Measurements from ENCODE around the gene SSNA1.

The SSNA1 gene

DNA sequence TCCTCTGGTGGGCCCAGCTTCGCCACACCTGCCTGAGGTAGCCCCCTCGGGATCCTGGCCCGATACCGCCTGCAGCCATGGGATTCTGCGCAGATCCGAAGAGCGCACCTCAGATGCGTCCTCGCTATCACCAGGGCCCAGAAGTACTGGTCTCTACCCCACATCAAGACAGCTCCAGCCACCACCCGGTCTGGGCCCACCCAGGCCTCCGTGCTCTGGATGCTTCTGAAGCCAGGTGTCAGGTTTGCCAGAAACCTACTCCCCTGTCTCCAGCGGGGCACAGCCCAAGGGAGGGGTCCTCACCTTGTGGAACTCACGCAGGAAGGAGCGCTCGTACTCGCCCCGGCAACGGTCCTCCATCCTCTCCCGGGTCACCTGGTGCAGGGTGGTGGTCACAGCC lies 2.6 kb upstream of the SSNA1 start:
- DNase-seq: no peak

DNA sequence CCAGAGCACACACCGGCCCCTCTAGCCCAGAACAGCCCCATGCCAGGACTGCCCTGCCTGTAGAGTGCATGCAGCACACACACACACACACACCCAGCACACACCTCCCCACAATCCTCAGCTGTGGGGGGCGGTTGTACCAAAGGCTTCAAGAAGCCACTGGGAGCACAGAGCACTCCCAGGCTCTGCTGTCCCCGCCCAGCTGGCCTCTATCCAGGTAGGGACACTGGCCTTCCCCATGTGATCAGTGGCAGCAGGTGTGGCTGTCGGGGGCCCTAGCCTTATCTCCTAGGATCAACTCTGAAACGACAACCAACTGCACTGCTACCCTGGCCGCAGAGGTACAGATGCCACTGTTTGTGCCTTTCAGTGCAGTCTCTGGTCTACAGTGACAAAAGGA lies 2.1 kb upstream of the SSNA1 start:
- DNase-seq: no peak

DNA sequence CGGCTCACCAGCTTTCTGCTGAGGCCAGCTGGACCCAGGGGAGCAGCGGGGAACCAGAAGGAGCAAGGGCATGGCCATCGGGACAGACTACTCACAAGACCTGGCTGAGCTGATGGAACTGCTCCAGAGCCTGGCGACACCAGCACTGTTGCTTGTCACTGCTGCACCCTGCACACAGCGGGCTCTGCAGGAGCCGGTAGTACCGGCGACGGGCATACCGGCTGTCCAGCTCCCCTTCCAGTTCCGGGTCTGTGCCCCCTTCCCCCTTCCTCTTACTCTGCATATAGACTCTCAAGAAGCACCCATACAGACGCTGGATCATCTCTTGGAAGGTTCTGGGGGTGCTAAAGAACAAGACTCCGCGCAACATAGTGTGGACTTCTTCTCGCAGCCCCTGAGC lies 1.1 kb upstream of the SSNA1 start:
- DNase-seq: no peak

DNA sequence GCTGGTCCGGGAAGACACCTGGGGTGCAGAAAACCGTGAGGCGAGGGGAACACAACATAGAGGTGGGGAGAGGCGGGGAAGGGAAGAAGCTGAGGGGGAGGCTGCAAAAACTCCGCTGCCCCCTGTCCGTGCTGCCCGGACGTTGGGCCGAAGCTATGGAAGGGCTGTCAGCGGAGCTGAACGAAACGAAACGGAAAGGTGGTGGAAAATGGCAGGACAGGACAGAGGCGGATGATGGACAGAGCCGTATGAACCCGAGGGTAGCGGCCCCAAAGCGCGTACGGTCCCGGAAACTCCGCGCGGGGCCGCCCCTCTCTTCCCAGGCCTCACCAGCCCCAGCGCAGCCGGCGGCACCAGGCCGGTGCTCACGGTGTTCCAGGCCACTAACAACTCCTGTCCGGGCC lies 388 bp upstream of the SSNA1 start:
- no peak for DNase-seq

DNA sequence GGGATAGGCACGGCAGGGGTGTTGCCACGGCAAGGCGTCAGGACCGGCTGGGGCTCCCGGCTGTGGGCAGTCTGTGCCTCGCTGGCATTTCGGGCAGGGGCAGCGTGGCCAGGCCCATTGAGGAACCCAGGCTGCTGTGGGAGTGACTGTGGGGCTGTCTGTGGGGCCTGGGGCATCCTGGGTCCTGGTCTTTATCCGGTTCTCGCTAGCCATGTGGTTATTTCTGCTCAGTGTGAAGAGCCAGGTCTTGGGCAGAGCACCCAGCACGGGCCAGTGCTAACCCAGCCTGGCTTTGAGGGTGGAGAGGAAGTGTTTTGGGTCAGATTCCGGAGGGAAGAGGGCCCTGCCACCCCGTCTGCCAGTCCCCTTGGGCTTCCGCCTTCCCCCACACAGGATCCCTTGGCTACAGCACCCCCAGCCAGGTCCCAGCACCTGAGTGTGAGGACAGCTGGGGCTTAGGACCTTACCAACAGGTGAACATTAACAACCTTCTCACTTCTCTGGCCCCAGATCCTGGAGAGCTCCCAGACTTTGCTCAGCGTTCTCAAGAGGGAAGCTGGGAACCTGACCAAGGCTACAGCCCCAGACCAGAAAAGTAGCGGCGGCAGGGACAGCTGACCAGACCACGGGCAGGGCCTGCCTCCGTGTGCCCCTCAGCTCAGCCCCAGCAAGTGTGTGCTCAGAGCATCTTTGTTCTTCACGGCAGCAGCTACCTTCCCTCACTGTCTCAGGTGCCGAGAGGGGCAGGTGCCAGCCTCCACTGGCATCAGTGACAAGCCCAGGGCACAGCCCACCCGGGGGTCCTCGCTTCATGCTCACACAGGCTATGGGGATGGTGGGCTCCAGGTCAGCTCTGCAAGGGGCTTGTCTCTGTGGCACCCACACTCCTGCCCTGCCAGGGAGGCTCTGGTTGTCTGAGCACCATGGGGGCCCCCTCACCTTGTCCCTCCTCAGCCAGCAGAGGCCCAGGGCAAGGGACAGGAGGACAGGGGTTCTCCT lies 1.1 kb downstream of the SSNA1 start:
- no peak for DNase-seq

DNA sequence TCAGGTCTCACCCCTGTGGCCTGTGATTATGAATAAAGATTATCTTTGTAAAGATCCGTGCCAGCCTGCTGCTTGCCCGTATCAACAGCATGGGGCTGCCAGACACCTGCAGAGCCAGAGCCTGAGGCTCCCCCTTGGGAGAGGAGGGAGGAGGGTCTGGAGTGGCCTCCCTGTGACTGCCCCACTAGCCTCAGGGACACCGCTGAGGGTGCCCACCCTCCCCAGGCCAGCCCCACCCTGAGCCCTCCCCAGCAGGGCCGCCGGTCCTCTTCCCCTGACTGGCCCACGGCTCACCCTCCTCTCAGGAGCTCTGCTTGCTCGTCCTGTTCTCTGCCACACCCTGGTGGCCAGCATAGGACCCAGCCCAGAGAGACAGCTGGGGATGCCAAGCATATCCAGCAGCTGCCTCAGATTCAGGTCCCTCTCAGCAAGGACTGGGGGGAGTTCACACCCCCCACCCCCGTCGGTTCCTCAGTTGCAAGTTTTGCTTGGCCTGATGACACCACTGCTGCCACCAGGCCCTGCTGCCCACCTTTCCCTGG lies 1.9 kb downstream of the SSNA1 start:
- DNase-seq: no peak

DNA sequence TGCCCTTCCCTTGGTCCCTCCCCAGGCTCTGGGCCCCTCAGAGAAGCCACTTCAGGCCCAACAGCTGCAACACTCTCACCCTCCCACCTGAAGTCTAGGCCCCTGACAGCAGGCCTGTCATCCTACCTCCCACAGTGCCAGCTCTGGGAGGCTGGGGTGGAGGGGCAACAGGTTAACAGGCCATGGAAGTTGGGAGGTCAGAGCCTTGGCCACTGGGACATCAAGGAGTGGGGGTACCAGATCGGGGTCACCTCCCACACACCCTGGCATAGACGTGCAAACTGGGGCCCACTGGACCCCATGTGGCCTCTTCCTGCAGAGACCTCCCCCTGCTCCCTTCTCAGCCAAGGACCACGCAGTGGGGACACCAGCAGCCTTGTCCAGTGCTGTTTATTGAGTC lies 2.8 kb downstream of the SSNA1 start:
- DNase-seq: no peak

DNA sequence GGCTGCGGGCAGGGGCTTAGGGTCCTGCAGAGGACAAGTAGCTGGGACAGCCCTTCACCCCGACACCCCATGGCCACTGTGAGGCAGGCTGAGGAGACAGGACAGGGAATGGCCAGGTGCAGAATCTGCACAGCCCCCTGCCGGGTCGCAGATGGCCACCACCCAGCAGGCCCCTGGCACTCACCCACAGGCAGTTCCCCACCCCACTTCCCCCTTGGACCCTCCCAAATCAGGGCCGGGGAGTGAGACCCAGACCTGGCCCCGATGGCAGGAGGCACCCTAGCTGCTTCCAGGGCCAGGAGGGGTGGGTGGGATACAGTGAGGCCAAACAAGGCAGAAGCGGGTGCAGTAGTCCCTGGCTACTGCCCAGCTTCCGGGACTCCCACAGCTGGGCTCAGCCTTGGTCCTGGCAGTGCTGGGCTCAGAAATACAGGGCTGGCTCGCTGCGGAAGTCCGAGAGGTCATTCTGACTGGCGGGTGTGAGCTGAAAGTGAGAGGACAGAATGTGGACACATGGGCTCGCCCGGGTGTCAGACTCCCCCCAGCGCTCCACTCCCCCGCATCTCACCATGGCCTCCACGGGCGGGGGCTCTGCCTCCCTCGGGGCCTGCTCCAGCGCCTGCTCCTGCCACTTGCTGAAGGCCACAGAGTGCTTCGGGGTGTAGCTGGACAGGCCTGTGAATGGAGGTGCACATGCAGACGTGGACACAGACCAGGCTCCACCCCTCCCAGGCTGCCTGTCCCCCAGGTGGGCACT lies 3.4 kb downstream of the SSNA1 start:
- no peak for DNase-seq

DNA sequence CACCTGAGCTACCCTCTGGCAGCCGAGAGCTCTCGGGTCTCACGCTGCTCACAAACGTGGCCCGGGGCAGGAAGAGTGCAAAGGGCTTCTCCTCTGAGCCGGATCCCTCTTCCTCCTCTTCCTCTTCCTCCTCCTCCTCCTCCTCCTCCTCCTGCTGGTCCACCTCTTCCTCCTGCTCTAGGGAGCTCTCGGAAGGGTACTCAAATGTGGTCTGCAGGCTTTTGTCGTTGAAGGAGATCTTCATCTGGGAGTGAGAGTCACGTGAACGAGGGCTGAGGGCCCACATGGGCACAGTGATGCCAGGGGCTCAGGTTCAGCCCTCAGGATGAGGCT lies 3.9 kb downstream of the SSNA1 start:
- DNase-seq: no peak

DNA sequence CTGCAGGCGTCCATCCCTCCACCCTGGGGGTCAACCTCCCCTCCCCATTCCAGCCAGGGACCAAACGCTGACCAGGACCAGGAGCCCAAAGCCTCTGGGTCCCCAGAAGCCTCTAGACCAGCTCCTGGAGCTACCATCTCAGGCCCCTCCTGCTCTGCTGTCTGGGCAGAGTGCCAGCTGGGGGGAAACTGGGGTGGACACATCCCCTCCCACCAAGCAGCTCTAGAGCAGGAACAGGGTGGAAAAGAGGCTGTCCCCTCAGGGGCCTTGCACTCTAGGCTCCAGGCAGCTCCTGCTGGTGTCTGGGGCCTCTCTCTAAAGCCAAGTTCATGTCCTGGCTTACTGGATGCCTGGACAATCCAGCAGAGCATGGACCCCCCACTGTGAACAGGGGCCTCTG lies 4.4 kb downstream of the SSNA1 start:
- DNase-seq: no peak

DNA sequence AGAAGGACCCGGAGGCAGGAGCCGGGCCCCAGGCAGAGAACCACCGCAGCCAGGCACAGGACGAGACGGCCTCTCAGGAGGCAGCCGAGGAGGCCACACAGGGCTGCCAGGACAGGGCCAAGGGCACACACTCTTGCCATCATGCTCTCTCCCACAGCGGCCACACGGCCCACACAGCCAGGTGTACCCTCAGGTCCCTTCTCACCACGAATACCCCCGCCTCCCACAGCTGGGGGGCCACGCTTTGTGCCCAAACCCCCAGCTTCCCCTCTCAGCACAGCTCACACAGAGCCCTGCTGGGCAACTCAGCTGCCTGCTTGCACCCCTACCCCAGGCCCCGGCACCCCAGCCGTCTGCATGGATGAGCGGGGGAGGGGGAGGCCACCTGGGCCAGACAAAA lies 5.3 kb downstream of the SSNA1 start:
- DNase-seq: no peak

DNA sequence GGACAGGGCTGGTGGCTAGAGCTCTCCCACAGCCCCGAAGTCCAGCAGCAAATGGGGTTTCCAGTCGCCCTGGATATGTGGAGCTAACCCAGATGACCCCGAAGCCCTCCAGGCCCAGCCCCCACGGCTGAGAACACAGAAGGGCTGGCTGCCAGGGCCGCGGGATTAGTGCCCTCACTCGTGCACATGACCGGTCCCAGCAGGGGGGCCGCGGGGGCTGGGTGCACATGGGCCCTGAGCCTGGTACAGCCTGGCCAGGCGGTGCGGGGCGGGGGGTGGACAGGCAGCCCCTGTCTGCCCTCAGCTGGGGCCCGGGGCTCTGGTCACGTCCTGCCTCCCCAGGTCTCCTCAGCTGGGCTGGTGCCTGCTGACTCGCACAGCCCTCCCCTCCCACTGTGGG lies 5.9 kb downstream of the SSNA1 start:
- DNase-seq: no peak

DNA sequence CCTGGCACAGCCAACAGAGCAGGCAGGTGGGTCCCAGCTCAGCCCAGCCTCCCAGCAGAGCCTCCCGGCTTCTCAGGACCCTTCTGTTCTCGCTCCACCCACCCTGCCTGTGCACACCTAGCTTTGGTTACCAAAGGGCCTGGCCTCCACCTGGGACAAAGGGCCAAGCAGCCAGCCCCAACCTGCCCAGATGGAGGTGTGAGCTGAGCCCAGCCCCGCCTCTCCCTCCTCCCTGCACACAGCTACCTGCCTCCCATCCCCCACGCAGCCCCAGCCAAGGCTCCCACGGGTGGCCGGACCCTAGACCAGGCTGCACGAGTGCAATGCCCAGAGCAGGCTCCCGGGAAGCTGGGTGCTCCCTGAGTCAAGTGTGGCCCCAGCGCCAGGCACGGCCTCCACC lies 6.4 kb downstream of the SSNA1 start:
- no peak for DNase-seq

DNA sequence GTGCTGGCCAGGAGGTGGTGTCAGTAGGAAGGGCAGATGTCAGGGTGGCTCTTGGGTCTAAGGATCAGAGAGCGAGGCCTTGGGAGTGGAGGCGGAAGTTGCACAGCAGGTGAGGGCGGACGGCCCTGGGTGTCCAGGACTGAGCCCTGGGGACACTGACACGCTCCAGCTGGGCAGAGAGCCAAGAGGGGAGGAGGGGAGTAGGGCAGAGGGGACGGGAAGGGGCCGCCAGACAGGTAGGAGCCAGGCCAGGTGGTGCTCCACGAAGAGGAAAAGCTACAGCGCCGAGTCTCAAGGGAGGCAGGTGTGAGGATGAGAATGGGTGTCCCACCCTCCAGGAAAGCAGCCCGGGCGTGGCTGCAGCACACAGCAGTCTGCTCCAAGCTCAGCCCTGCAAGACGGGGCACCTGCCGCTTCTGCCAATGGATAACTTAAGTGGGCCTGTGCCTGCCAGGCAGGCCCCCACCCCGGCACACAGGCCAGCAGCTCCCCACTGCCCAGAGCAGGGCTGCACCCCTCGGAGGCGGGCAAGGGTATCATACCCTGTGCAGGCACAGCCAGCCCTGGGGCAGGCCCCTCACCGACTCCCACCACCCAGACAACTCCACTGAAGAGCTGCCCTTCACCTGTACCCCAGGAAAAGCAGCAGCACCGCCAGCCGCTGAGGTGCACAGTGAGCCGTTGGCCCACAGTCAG lies 7.2 kb downstream of the SSNA1 start:
- no peak for DNase-seq

DNA sequence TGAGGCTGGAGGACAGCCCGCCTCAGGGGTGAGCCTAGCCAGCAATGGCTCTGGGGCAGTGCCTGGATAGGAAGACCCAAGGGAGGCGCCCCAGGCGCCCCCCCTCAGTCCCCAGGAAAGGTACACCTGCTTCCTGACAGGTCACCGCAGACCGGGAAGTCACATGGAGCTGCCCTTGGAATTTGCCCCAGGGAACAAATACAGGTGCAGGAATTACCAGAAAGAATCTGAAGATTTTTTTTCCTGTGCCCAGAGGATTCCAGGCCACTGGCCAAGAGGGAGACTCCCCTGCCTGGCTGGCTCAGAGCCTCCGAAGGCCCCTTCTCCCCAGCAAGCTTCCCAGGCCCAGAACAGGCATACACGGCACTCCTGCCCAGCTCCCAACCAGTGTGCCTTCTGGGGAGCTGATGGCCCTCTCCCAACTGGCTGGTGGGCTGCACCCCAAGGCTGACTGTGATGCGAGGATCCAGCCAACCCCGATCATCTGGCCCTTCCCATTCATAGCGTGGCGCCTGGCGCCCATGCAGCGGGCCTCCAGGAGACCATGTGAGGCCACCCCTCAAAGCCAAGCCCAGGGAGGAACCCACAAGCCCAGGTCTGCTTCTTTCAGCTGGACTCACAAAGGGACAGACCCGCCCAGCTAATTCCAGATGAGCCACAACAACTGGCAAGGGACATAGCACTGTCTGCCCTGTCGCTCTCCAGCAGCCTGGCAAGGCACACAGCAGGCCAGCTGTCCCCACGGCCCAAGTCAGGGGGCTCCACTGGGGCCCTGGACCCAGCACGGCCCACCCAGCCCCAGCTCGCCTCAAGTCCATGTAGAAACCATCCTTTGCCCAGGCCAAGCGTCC lies 9.8 kb downstream of the SSNA1 start:
- no peak for DNase-seq

DNA sequence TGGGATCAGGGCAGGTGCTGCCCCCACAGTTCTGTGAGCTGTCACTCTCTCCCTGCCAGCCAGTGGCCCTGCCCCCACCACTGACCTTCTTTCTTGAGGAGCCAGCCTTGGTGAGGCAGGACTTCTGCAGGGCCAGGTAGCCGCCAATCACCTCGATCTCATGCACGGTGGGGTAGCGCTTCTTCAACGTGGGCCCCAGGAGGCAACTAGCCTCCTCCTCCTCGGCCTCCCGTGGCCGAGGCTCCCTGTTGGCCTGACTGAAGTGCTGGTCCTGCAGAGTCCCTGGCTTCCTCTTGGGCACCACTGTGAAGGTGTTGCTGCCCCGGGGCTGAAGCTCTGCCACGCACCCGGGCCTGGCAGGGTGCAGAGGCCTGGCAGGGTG lies 10.4 kb downstream of the SSNA1 start:
- no peak for DNase-seq

DNA sequence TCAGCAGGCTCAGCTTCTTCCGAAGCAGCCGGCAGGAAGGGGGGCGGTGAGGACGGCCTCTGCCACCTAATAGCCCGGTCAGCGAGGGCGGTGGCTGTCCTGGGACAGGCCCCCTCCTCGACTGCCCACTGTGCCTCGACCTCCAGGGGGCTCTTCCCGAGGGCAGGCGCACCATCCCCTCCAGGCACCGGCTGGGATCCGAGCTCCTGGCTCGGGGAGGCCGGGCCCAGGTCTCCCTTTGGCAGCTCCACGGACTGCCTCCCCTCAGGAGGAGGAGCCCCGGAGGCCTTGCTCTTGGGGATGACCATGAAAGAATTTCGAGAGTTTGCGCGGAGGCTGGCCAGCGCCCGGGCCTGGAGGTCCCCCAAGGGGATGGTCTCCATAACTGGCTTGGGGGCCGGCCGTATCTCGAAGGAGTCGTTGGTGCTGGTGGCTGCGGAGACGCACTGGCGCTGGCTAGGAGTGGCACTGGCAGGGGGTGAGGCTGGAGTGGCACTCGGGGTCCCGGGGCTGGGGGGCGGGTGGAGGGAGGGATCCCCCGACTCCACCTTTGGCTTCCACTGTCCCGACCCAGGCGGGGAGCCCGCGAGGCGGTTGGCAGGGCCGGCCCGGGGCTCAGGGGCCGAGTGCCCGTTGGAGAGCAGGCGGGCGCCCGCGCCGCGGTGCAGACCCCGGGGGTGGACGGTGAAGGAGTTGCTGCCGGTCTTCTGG lies 11.1 kb downstream of the SSNA1 start:
- DNase-seq: no peak

DNA sequence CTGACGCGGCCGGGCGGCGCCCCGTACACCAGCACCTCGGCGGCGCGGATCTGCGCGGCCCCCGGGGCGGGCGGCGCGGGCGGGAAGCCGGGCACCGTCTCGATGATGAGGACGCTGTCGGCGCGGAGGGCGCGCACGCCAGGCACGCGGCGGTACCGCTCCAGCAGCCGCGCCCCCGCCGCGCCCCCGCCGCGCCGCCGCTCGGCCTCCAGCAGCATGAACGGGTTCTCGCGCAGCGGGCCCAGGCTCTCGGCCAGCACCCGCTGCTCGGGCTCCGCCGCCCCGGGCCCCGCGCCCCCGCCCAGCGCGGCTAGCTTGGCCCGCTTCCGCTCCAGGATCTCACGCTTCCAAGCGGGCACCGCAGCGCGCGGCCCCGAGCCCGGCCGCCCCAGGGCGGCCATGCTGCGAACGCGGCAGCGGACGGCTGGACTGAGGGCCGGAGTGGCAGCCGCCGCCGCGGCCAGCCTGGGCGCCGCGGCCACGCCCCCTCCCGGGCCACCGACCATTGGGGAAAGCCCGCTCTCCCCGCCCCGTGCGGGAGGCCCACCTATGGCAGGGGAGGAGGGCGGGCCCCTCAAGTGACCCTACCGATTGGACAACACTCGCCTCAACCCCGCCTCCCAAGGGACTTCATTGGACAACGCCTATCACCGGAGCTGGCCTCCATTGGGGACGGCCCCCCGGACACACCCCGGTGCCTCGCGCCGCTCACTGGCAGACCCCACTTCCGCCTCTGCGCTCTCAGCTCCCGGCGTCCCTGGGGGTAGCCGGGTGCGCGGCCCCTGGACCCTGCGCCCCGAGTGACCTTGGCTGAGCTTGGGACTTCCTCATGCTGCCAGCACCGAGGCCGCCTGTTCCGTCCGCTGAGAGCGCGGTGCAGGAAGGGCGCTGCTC lies 12.1 kb downstream of the SSNA1 start, which contains the start of gene TPRN:
Gene TPRN, minus strand, starts transcription at position 431 of the 894 bp plus-strand sequence. Its CDS starts 30 bp downstream, at position 401.
- peak; percentile 99 for DNase-seq

DNA sequence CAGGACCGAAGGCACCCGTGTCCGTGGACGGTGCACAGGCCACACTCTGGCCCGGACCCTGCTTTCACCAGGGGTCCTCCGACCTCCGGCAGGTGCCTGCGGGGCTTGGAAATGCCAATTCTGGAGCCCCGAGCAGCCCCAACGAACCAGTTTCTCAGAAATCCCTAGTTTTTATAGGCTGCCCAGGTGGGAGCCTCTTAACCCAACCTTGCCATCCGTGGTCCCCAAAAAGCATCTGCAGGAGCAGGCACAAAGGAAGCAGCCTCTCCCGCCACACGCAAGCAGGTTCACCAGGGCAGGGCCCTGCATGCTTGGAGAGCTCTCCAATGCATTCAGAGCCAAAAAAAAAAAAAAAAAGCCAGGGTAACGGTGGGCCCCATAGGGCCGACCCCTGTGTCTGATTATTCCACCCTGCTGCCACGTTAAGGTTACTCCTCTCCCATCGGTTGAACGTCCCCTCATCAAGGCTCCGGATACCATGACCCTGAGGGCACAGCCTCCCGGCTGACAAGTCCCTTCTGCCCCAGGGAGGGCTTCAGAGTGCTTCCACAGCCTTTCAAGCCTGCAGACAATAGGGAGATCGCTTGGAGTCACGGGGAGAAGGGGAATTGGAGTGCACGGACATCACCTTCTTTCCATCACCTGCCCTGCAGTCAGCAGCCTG lies 12.9 kb downstream of the SSNA1 start:
- DNase-seq: no peak

DNA sequence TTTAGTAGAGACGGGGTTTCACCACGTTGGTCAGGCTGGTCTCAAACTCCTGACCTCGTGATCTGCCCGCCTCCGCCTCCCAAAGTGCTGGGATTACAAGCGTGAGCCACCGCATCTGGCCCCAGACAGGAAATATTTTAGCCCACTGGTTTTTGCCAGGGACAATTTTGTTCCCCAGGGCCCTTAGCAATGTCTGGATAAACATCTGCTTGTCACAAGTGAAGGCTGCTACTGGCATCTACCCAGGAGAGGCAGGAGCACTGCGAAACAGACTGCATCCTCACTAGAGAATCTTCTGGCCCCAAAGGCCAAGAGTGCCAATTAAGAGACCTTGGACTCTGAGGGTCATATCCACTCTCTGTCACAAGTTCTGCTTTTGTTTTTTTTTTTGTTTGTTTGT lies 14.5 kb downstream of the SSNA1 start:
- DNase-seq: no peak

Data from OCI-M1 (cell line).